ENCODE measurements around the gene PTBP2.

DNA sequence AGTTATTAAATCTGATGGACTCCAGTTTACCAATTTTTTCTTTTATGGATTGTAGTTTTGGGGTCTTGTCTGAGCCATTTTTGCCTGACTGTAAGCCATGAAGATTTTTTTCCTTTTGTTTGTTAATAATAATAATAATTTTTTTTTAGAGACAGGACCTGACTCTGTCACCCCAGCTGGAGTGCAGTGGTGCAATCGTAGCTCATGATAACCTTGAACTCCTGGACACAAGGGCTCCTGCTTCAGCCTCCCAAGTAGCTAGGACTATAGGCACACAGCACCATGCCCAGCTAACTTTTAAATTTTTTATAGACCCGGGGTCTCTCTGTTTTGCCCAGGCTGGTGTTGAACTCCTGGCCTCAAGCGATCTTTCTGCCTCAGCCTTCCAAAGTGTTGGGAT is 6.3 kb downstream of the PTBP2 start:
- TF ChIP-seq, protein P1, sequence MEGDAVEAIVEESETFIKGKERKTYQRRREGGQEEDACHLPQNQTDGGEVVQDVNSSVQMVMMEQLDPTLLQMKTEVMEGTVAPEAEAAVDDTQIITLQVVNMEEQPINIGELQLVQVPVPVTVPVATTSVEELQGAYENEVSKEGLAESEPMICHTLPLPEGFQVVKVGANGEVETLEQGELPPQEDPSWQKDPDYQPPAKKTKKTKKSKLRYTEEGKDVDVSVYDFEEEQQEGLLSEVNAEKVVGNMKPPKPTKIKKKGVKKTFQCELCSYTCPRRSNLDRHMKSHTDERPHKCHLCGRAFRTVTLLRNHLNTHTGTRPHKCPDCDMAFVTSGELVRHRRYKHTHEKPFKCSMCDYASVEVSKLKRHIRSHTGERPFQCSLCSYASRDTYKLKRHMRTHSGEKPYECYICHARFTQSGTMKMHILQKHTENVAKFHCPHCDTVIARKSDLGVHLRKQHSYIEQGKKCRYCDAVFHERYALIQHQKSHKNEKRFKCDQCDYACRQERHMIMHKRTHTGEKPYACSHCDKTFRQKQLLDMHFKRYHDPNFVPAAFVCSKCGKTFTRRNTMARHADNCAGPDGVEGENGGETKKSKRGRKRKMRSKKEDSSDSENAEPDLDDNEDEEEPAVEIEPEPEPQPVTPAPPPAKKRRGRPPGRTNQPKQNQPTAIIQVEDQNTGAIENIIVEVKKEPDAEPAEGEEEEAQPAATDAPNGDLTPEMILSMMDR (IDR thresholded peaks at IDR 0.05; ENCODE audit: low read depth, low read length, missing input control) = no peak
- TF ChIP-seq, protein P2, sequence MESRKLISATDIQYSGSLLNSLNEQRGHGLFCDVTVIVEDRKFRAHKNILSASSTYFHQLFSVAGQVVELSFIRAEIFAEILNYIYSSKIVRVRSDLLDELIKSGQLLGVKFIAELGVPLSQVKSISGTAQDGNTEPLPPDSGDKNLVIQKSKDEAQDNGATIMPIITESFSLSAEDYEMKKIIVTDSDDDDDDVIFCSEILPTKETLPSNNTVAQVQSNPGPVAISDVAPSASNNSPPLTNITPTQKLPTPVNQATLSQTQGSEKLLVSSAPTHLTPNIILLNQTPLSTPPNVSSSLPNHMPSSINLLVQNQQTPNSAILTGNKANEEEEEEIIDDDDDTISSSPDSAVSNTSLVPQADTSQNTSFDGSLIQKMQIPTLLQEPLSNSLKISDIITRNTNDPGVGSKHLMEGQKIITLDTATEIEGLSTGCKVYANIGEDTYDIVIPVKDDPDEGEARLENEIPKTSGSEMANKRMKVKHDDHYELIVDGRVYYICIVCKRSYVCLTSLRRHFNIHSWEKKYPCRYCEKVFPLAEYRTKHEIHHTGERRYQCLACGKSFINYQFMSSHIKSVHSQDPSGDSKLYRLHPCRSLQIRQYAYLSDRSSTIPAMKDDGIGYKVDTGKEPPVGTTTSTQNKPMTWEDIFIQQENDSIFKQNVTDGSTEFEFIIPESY (IDR thresholded peaks at IDR 0.05) = no peak
- TF ChIP-seq, protein P3, sequence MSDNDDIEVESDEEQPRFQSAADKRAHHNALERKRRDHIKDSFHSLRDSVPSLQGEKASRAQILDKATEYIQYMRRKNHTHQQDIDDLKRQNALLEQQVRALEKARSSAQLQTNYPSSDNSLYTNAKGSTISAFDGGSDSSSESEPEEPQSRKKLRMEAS (IDR thresholded peaks at IDR 0.05) = no peak
- TF ChIP-seq, protein P4, sequence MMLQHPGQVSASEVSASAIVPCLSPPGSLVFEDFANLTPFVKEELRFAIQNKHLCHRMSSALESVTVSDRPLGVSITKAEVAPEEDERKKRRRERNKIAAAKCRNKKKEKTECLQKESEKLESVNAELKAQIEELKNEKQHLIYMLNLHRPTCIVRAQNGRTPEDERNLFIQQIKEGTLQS (IDR thresholded peaks at IDR 0.05) = no peak
- TF ChIP-seq SP1 (IDR thresholded peaks at IDR 0.05) (no peak), FOXA1 (IDR thresholded peaks at IDR 0.05) (no peak), JUND (IDR thresholded peaks at IDR 0.05) (no peak), RAD21 (IDR thresholded peaks at IDR 0.05) (no peak), GABPA (IDR thresholded peaks at IDR 0.05 in 1 of 2, conservative IDR thresholded peaks at IDR 0.05 in 1 of 2) (no peak), TAF1 (conservative IDR thresholded peaks at IDR 0.05) (no peak), YY1 (IDR thresholded peaks at IDR 0.05) (no peak), EGR1 (IDR thresholded peaks at IDR 0.05; ENCODE audit: low read depth in 2 of 2) (no peak)
- TF ChIP-seq, protein P5, sequence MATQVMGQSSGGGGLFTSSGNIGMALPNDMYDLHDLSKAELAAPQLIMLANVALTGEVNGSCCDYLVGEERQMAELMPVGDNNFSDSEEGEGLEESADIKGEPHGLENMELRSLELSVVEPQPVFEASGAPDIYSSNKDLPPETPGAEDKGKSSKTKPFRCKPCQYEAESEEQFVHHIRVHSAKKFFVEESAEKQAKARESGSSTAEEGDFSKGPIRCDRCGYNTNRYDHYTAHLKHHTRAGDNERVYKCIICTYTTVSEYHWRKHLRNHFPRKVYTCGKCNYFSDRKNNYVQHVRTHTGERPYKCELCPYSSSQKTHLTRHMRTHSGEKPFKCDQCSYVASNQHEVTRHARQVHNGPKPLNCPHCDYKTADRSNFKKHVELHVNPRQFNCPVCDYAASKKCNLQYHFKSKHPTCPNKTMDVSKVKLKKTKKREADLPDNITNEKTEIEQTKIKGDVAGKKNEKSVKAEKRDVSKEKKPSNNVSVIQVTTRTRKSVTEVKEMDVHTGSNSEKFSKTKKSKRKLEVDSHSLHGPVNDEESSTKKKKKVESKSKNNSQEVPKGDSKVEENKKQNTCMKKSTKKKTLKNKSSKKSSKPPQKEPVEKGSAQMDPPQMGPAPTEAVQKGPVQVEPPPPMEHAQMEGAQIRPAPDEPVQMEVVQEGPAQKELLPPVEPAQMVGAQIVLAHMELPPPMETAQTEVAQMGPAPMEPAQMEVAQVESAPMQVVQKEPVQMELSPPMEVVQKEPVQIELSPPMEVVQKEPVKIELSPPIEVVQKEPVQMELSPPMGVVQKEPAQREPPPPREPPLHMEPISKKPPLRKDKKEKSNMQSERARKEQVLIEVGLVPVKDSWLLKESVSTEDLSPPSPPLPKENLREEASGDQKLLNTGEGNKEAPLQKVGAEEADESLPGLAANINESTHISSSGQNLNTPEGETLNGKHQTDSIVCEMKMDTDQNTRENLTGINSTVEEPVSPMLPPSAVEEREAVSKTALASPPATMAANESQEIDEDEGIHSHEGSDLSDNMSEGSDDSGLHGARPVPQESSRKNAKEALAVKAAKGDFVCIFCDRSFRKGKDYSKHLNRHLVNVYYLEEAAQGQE (IDR thresholded peaks at IDR 0.05) = no peak

All from liver (tissue), 3 donors.